Aorta (tissue), 5 donors: Measurements from ENCODE around the gene NDUFV2. TPM values are rescaled to one million over a fixed set of nuclear protein-coding genes. Genes with fewer than 3 reads are reported as not detected.

Experiments used
- ATAC-seq: fragments of 200-7000 bp; cut with Tn5 transposase; one replicate; pipeline ENCODE4 v1.9.1; 2022; ENCODE audit warnings: moderate library complexity; ENCODE audit not compliant: low FRiP score
- DNase-seq, 2 donors: peaks; one replicate each; pipeline ENCODE4 v3.0.0-alpha.2; 2020
- H3K27ac ChIP-seq, 2 donors: one replicate each; pipeline ENCODE4 v1.5.1; 2013; ENCODE audit warnings: low read length in 2 of 2, mild to moderate bottlenecking in 2 of 2, moderate library complexity in 2 of 2, control low read depth in 1 of 2, inconsistent platforms in 1 of 2, low read depth in 1 of 2
- H3K27me3 ChIP-seq, 2 donors: one replicate each; pipeline ENCODE4 v1.6.1; 2013; ENCODE audit warnings: control low read depth in 1 of 2, low read length in 1 of 2, mild to moderate bottlenecking in 1 of 2, moderate library complexity in 1 of 2; ENCODE audit not compliant: insufficient read depth in 2 of 2, control insufficient read depth in 1 of 2
- H3K36me3 ChIP-seq, 2 donors: one replicate each; pipeline ENCODE4 v1.6.1; 2013; ENCODE audit warnings: control low read depth in 1 of 2, low read length in 1 of 2, mild to moderate bottlenecking in 1 of 2; ENCODE audit not compliant: insufficient read depth in 2 of 2, control insufficient read depth in 1 of 2
- H3K4me1 ChIP-seq, 2 donors: one replicate each; pipeline ENCODE4 v1.6.1; 2013; ENCODE audit warnings: low read length in 2 of 2, control low read depth in 1 of 2, mild to moderate bottlenecking in 1 of 2, moderate library complexity in 1 of 2; ENCODE audit not compliant: insufficient read depth in 2 of 2, control insufficient read depth in 1 of 2
- H3K4me3 ChIP-seq, 2 donors: one replicate each; pipeline ENCODE4 v1.5.1; 2013; ENCODE audit warnings: low read length in 2 of 2, control low read depth in 1 of 2, mild to moderate bottlenecking in 1 of 2
- H3K9me3 ChIP-seq: one replicate; pipeline ENCODE4 v1.6.1; 2013; ENCODE audit warnings: mild to moderate bottlenecking, low read length; ENCODE audit not compliant: control insufficient read depth
- WGBS, 2 donors: extraction: QIAGEN DNeasy Blood & Tissue Kit; methylation state at CpG; one replicate each; pipeline ENCODE4 v1.1.7; 2013; 5-methylcytosine and 5-hydroxymethylcytosine counted together
- intact Hi-C, 2 donors: fragments of 100-400 bp; cut with DNase I; formaldehyde crosslinking; loops; one replicate each; pipeline versions ENCODE4 v1.14.2 to v1.15.0; 2022
- polyA plus RNA-seq, 2 donors: library from polyadenylated mRNA; stranded (reverse); fragments of 200-250 nt; gene quantifications; one replicate each; pipeline ENCODE4 v1.2.3, GENCODE V29; 2013
- total RNA-seq, 2 donors: library from RNA; stranded (reverse); fragmentation: NEBNext Ultra II Directional; extraction: Animal tissue kit (Norgen Biotek cat#: 25700); gene quantifications; one replicate each; pipeline ENCODE4 v1.2.1, GENCODE V29; 2021
- donor health status: healthy with polysubstance abuse.
- donor health status: Bipolar disorder and iron deficiency.
- donor health status: DM: no; HTN: no; CAD: no.
- donor health status: DM: no; HTN: no; CAD: no.
- donor health status: DM: yes; HTN: yes; CAD: no.

Gene NDUFV2
- total and polyA plus RNA-seq, 4 donors, result 83.8 to 150 (median 113) TPM

- Histone ChIP-seq H3K4me3 (no peak overlapping the region), H3K36me3 (no peaks in the 10 kb centered on the region), H3K27ac (no peak overlapping the region), H3K27me3 (no peaks in the 10 kb centered on the region), H3K4me1 (no peaks in the 10 kb centered on the region), H3K9me3 (no peaks in the 10 kb centered on the region)
- WGBS, 2 donors, result 93 to 94% methylated on average over 4 of the region's 4 CpGs
- intact Hi-C loops, result no loop called here
- DNase-seq (no peak), ATAC-seq (no peak)
These were observed 36.1 kb upstream of the NDUFV2 start for GRCh38 chr18:9066358-9066757.

GRCh38 chr18:9066817-9067306, 35.6 kb upstream of the NDUFV2 start:
- ATAC-seq (no peak), DNase-seq (no peak)
- no peak overlapping the region for H3K4me3 ChIP-seq
- H3K27ac ChIP-seq, result no peak overlapping the region
- WGBS, 2 donors, result 94 to 98% methylated on average over 5 of the region's 5 CpGs
- intact Hi-C loops, result no loop called here
- no peaks in the 10 kb centered on the region for H3K9me3 ChIP-seq
- no peaks in the 10 kb centered on the region for H3K36me3 ChIP-seq
- no peaks in the 10 kb centered on the region for H3K27me3 ChIP-seq
- no peaks in the 10 kb centered on the region for H3K4me1 ChIP-seq

DNA sequence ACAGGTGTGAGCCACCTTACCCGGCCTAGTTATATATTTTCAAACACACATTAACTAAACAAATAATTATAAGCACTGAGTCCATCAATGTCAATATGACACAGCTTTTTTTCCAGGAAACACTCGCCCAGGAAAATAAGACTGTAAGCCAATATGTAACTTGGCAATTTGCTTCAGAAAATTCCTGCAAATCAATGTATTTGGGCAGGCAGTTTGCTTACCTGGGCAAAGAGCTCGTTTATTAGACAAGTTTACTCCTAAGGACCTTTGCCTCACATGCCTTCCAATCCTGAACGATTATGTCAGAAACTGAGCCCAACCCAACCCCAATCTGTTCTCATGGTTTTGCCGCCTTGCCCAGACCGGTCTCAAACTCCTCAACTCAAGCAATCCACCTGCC, 34.7 kb upstream of the NDUFV2 start:
- ATAC-seq (no peak), DNase-seq (no peak)
- H3K27me3 ChIP-seq, result no peaks in the 10 kb centered on the region
- no peaks in the 10 kb centered on the region for H3K36me3 ChIP-seq
- H3K4me3 ChIP-seq, result no peak overlapping the region
- H3K4me1 ChIP-seq, result no peaks in the 10 kb centered on the region
- H3K27ac ChIP-seq, result no peak overlapping the region
- WGBS, 2 donors, result 64 to 68% methylated on average over 6 of the region's 6 CpGs
- intact Hi-C loops, result no loop called here
- no peaks in the 10 kb centered on the region for H3K9me3 ChIP-seq

- H3K36me3 ChIP-seq, result no peaks in the 10 kb centered on the region
- no peaks in the 10 kb centered on the region for H3K4me1 ChIP-seq
- H3K27me3 ChIP-seq, result no peaks in the 10 kb centered on the region
- DNase-seq (no peak), ATAC-seq (no peak)
- H3K9me3 ChIP-seq, result no peaks in the 10 kb centered on the region
- 96 to 98% methylated on average over 2 of the region's 2 CpGs for WGBS, 2 donors
- no peak overlapping the region for H3K4me3 ChIP-seq
- intact Hi-C loops, result no loop called here
- no peak overlapping the region for H3K27ac ChIP-seq
These were observed 34.2 kb upstream of the NDUFV2 start for GRCh38 chr18:9068346-9068745.

GRCh38 chr18:9069601-9070000, 32.9 kb upstream of the NDUFV2 start:
- Histone ChIP-seq H3K4me1 (no peaks in the 10 kb centered on the region), H3K36me3 (no peaks in the 10 kb centered on the region), H3K27ac (no peak overlapping the region), H3K9me3 (no peaks in the 10 kb centered on the region), H3K4me3 (no peak overlapping the region), H3K27me3 (no peaks in the 10 kb centered on the region)
- ATAC-seq (no peak), DNase-seq (peak in 1 of 2 donors; percentile 54)
- intact Hi-C loops, result no loop called here
- 24 to 33% methylated on average over 9 of the region's 9 CpGs for WGBS, 2 donors

DNA sequence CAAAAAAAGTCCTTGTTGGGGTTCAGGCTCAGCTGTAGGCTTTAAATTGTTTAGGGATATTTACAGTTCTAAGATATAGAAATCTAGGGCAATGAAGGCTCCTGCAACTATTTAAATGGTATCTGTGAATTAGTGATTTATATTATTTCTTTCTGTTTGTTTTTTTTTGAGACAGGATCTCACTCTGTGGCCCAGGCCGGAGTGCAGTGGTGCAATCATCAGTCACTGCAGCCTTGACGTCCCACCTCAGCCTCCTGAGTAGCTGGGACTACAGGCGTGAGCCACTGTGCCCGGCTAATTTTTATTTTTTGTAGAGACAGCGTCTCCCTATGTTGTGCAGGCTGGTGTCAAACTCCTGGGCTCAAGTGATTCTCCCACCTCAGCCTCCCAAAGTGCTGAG, 32.3 kb upstream of the NDUFV2 start:
- H3K36me3 ChIP-seq, result no peaks in the 10 kb centered on the region
- intact Hi-C loops, result loop anchor here in 1 of 2 donors (5.0 to 10.0 kb wide), 2 partner anchors 265 to 447 kb away; partner anchors contain the start of gene TWSG1
- ATAC-seq, result no peak
- DNase-seq, result no peak
- no peak overlapping the region for H3K27ac ChIP-seq
- 89% methylated on average over 5 of the region's 5 CpGs for WGBS, 2 donors
- no peaks in the 10 kb centered on the region for H3K4me1 ChIP-seq
- H3K4me3 ChIP-seq, result no peak overlapping the region
- H3K9me3 ChIP-seq, result no peaks in the 10 kb centered on the region
- H3K27me3 ChIP-seq, result no peaks in the 10 kb centered on the region

GRCh38 chr18:9079818-9080528, 22.5 kb upstream of the NDUFV2 start:
- intact Hi-C loops, result loop anchor here in 1 of 2 donors (10.0 kb wide), 1 partner anchor 255 kb away; the partner anchor contains the start of gene TWSG1
- WGBS, 2 donors, result 69 to 70% methylated on average over 6 of the region's 6 CpGs

GRCh38 chr18:9081940-9082339, 20.6 kb upstream of the NDUFV2 start:
- DNase-seq, result no peak
- H3K27me3 ChIP-seq, result no peaks in the 10 kb centered on the region
- intact Hi-C loops, result no loop called here
- H3K4me3 ChIP-seq, result no peak overlapping the region
- no peak overlapping the region for H3K27ac ChIP-seq
- H3K36me3 ChIP-seq, result no peaks in the 10 kb centered on the region
- no peak for ATAC-seq
- no peaks in the 10 kb centered on the region for H3K4me1 ChIP-seq
- WGBS, 2 donors, result 85 to 91% methylated on average over 4 of the region's 4 CpGs
- H3K9me3 ChIP-seq, result no peaks in the 10 kb centered on the region

More at GRCh38 chr18:9079818-9080528, 22.5 kb upstream of the NDUFV2 start:
- Histone ChIP-seq H3K9me3 (no peaks in the 10 kb centered on the region), H3K36me3 (no peaks in the 10 kb centered on the region), H3K27me3 (no peaks in the 10 kb centered on the region), H3K4me3 (no peak overlapping the region), H3K27ac (no peak overlapping the region), H3K4me1 (no peaks in the 10 kb centered on the region)
- DNase-seq, result no peak
- ATAC-seq, result no peak
